HG03571 (cell line): ENCODE results near the gene CXCL16.

ENCODE experiments used
- ATAC-seq: cut with Tn5 transposase; IDR thresholded peaks from one replicate; pipeline ENCODE4 v1.9.1; 2021; ENCODE audit not compliant: unreplicated experiment

CXCL16 gene

GRCh38 chr17:4739122-4740024 lies at the start of gene CXCL16, which contains the start of gene ZMYND15:
Gene CXCL16 (minus strand): TSS chr17:4739928. CDS start chr17:4739339, 589 bp downstream.
Gene ZMYND15 (plus strand): TSS chr17:4739833. CDS start chr17:4740549, 716 bp downstream.
- peak; percentile 71 for ATAC-seq

- ATAC-seq: no peak
Observed at GRCh38 chr17:4788807-4789700, 49.3 kb upstream of the CXCL16 start, which contains the start of gene GLTPD2. Gene GLTPD2 (plus strand): TSS chr17:4788964. CDS start chr17:4789012, 48 bp downstream.

GRCh38 chr17:4788159-4788806 lies 48.6 kb upstream of the CXCL16 start:
- no peak for ATAC-seq

- no peak for ATAC-seq
Observed at GRCh38 chr17:4786516-4786915, 46.8 kb upstream of the CXCL16 start.

- no peak for ATAC-seq
Observed at GRCh38 chr17:4786106-4786511, 46.4 kb upstream of the CXCL16 start, which contains the start of gene VMO1. Gene VMO1 (minus strand): TSS chr17:4786364. CDS start chr17:4786352, 12 bp downstream.

GRCh38 chr17:4785311-4786105 lies 45.8 kb upstream of the CXCL16 start:
- ATAC-seq: no peak

- ATAC-seq: no peak
Observed at GRCh38 chr17:4782652-4783051, 42.9 kb upstream of the CXCL16 start.

- ATAC-seq: no peak
Observed at GRCh38 chr17:4780325-4780955, 40.7 kb upstream of the CXCL16 start.

- no peak for ATAC-seq
Observed at GRCh38 chr17:4777969-4778760, 38.4 kb upstream of the CXCL16 start.

- no peak for ATAC-seq
Observed at GRCh38 chr17:4772235-4772613, 32.5 kb upstream of the CXCL16 start.

GRCh38 chr17:4771519-4772234 lies 31.9 kb upstream of the CXCL16 start, which contains the start of gene TM4SF5:
Gene TM4SF5 (plus strand): TSS chr17:4771886. CDS start chr17:4771923, 37 bp downstream.
- ATAC-seq: no peak

GRCh38 chr17:4769628-4770027 lies 29.9 kb upstream of the CXCL16 start:
- ATAC-seq: no peak

GRCh38 chr17:4768298-4768697 lies 28.6 kb upstream of the CXCL16 start:
- ATAC-seq: no peak

- no peak for ATAC-seq
Observed at GRCh38 chr17:4766723-4767122, 27.0 kb upstream of the CXCL16 start.

GRCh38 chr17:4766201-4766600 lies 26.5 kb upstream of the CXCL16 start:
- ATAC-seq: no peak

- no peak for ATAC-seq
Observed at GRCh38 chr17:4764595-4764994, 24.9 kb upstream of the CXCL16 start.

GRCh38 chr17:4759776-4760236 lies 20.1 kb upstream of the CXCL16 start:
- no peak for ATAC-seq

GRCh38 chr17:4753392-4753791 lies 13.7 kb upstream of the CXCL16 start:
- no peak for ATAC-seq
